MM.1S (cell line): ENCODE measurements around the gene EBP.

Experiments used
- EZH2 ChIP-seq: fragments of 300-600 bp; sonication (generic); optimal IDR thresholded peaks from 2 replicates; pipeline ENCODE3; 2017; ENCODE audit warnings: low read depth, mild to moderate bottlenecking, antibody characterized with exemption, low read length, mixed read lengths
- EZH2phosphoT487 ChIP-seq: fragments of 300-600 bp; sonication (generic); IDR thresholded peaks from 2 replicates; pipeline ENCODE4 v1.6.1; 2018; ENCODE audit warnings: antibody characterized with exemption, low read length
- TF ChIP-seq, protein P1 (sequence below): fragments of 300-600 bp; sonication (generic); IDR thresholded peaks from 2 replicates; pipeline ENCODE4 v1.5.1; 2016; ENCODE audit warnings: antibody characterized with exemption, low read length, mixed read lengths

DNA sequence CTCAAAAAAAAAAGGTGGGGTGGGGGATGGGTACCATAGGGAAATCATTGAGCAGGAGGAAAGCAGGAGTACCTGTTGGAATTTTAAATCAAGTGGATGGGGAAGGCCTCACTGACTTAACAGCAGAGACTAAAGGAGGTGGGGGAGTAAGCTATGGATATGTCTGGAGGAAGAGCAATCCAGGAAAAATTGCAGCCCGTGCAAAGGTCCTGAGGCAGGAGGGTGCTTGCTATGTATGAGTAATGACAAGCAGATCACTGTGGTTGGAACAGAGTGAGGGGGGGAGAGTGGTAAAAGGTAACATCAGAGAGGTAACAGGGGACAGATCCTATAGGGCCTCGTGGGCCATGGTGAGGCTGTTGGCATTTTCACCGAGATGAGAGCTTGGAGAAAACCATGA lies 41.5 kb upstream of the EBP start:
- TF ChIP-seq, protein P1, sequence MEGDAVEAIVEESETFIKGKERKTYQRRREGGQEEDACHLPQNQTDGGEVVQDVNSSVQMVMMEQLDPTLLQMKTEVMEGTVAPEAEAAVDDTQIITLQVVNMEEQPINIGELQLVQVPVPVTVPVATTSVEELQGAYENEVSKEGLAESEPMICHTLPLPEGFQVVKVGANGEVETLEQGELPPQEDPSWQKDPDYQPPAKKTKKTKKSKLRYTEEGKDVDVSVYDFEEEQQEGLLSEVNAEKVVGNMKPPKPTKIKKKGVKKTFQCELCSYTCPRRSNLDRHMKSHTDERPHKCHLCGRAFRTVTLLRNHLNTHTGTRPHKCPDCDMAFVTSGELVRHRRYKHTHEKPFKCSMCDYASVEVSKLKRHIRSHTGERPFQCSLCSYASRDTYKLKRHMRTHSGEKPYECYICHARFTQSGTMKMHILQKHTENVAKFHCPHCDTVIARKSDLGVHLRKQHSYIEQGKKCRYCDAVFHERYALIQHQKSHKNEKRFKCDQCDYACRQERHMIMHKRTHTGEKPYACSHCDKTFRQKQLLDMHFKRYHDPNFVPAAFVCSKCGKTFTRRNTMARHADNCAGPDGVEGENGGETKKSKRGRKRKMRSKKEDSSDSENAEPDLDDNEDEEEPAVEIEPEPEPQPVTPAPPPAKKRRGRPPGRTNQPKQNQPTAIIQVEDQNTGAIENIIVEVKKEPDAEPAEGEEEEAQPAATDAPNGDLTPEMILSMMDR: no peak
- TF ChIP-seq EZH2phosphoT487 (no peak), EZH2 (no peak)
